GM19238 (cell line): ENCODE data around the gene PLS1.
"Not testable (repeated sequence)": the region's sequence is repeated elsewhere in the genome, so short reads cannot be mapped to it uniquely, and the experiment has no call there.

Experiments used
- DNase-seq: peaks from one replicate; pipeline ENCODE4 v3.0.0; 2011; ENCODE audit warnings: low spot score; ENCODE audit not compliant: insufficient read length

Gene PLS1

GRCh38 chr3:142595141-142595540, 1.1 kb upstream of the PLS1 start:
- DNase-seq = no peak

DNA sequence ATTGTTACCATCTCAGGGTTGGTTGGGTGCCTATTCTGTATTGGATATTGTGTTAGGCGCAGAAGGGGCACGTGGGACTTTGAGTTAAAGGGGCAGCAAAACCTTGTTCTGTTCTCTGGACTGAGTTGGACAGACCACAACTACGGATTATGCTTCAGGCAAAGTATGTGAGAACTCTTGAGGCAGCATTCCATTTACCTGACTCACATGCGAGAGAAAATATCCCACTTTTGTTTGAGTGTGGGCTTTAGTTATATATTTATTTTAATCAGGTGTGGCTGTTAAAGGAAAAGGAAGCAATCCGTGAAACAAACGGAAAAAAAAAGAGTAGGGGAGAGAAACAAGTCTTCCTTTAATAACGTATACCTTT, 627 bp upstream of the PLS1 start:
- no peak for DNase-seq

DNA sequence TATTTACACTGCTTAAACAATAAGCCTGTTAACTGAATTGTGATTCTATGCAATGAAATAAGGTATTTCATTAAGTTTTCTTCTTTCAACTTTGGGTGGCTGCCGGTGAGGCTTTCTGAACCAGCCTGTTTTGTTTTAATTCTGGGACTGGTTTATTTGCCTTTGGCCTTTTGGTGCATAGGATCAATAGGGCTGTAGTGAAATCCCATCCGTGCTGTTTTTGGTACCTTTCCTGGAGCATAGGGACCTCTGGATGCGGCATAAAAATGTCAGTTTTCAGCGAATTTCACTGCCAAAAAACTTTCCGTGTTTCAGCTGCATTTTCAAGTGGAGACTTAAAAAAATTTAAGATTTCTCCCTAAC, 514 bp downstream of the PLS1 start:
- DNase-seq = no peak

DNA sequence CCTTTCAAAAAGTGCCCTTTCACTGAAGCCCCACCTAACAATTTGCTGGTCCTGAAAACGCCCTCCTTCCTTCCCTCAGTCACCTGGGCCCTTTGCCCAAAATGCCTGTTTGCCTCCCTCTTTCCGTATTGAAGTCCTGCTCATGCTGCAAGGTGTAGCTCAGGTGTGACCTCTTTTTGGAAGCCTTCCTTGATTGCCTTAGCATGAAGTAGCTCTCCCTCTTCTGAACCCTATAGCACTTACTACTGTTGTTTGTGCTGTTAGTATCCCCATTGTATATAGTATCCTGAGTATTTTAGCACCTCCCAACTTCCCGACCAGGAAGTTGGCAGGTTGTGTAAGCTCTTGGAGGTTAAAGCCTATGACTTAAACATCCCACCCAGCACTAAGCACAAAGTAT, 1.7 kb downstream of the PLS1 start:
- no peak for DNase-seq

- no peak for DNase-seq
These were observed 5.5 kb downstream of the PLS1 start for GRCh38 chr3:142601713-142602112.

DNA sequence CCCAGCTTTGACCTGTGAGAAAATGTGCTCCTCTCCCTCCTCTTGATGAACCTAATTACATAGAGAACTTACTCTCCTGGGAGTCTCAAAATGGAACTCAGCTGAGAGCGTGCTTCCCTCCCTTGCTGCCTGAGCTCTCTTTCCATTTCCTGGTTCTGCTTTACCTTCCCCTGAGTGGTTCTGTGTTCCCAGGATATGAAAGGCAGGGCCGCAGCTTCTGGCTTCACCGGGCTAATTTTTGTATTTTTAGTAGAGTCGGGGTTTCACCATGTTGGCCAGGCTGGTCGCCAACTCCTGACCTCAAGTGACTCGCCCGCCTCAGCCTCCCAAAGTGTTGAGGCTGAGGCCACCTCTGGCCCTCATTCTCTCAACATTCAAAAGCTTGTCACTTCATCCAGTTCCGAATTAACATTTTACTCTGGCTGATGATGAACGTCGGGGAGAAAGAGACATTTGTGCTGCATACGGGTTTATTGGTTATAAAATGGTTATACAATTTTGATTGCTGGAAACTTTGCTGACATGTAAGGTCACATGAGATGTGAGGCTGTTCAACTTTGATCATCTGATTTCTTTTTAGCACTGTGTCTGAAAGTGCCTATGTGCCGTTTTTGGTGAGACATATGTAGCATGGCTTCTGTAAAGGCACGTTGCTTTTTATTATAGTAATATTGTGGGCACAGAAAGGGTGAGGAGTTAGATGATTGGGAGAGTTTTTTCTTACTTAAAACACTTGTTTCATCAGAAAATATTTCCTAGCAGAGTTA, 6.6 kb downstream of the PLS1 start:
- no peak for DNase-seq

DNA sequence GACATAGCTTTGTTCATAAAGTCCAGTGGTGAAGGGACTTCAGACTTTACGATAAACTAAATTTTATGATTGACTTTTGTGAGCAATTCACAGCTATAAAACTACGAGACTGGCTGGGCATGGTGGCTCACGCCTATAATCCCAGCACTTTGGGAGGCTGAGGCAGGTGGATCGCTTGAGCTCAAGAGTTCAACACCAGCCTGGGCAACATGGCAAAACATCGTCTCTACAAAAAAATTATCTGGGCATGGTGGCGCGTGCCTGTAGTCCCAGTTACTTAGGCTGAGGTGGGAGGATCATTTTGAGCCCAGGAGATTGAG, 7.2 kb downstream of the PLS1 start:
- DNase-seq = not testable (repeated sequence)

DNA sequence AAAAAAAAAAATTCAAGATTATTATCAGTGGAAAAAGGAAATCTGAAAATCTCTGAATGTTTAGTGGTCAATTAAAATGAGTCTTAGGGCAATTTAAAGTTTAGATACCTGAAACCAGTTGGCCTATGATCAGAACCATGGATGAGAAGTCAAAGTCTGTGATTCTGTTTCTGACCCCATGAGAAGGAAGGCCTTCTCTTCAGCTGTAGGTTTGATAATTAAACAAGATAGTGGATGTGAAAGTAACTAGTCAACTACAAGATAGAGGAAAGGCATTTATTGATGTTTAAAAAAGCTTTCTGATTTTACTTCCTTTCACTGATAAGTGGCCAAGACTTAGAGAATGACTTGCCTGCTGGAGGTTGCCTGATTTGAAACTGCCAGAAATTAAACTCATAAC, 8.7 kb downstream of the PLS1 start:
- no peak for DNase-seq

GRCh38 chr3:142608631-142609030, 12.4 kb downstream of the PLS1 start:
- DNase-seq = no peak

GRCh38 chr3:142609136-142609535, 12.9 kb downstream of the PLS1 start:
- DNase-seq = no peak

- no peak for DNase-seq
These were observed 15.0 kb downstream of the PLS1 start for GRCh38 chr3:142611206-142611605.

DNA sequence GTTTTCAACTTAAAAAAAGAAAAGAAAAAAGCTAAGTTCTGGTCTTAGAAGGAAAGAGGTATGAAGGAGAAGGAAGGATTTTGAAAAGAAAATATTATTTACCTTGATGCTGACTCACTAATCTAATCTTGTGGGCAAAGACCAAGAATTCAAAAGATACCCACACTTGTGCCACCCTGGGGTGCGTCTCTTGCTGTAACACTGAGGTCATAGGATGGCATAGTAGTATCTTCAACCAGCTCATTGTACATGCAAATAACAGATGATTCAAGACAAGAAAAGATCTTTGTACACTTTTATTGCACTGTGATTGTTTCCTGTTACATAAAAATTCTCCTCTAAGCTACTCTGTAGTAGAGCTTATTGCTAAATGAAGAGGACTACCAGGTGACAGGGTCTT, 17.3 kb downstream of the PLS1 start:
- no peak for DNase-seq

DNA sequence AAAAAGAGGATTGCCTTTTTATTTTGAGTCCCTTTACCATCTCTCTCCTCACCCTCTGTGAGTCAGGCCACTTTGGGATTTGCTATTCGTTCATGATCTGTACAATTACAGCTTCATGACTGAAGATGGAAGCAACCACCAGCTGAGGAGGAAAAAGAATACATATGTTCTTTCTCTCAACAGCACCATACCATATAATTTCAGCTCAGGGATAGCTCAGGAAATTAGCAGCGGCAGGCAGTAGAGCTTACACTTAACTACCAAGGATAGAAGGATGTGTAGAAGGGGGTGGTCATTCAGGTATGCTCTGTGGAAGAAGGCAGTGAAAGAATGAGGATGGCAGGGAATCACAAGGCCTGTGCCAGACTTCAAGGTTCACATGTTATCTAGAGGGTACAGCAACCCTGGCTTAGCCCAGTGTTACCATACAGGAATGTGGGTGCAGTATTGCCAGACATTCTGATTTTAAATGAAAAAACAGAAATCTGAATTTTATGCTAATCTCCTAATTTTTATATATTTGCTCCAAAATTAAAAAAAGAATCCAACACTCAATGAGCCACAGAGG, 17.9 kb downstream of the PLS1 start:
- DNase-seq = no peak

GRCh38 chr3:142615171-142615570, 19.0 kb downstream of the PLS1 start:
- DNase-seq = no peak

DNA sequence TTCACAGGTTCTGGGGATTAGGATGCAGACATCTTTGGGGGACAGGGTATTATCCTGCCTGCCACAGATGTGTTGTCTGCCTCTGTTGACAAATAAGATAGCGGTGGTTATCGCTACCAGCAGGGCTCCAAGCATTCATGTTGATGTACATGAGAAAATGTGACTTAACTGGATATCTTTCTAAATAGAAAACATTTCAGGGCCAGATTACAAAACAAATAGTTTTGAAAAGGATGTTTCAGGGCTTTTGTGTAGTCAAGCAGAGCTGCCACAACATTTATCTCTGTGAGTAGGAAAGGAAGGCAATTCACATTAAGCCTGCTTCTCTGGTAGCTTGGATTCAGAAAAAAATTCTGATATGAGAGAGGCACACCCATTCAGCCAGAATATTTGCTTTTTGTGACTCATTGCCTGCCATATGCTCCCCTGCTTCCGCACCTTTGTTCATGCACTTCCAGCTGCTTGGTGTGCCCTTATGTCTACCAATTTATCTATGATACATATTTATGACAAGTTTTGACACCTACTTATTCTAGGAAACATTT, 22.8 kb downstream of the PLS1 start:
- no peak for DNase-seq

- DNase-seq = no peak
These were observed 26.2 kb downstream of the PLS1 start for GRCh38 chr3:142622405-142622804.

DNA sequence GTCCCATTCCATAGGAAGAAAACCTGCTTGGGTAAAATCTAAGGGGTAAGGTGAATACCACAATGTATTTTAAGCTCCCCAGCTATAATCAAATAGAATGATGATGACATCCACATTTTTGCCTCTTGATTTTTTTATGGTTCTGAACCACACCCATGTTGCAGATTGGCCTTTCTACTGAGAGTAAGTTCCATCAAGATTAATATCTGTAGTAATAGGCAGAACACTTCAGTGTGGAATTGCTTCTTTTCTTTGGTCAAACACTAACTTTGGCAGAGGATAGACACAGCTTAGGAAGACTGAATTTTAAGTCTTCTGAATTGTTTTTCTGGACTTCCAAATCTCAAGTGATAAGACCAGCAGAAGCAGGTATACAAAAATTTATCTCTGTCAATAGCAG, 27.0 kb downstream of the PLS1 start:
- DNase-seq = no peak

- no peak for DNase-seq
These were observed 28.4 kb downstream of the PLS1 start for GRCh38 chr3:142624341-142625152.

DNA sequence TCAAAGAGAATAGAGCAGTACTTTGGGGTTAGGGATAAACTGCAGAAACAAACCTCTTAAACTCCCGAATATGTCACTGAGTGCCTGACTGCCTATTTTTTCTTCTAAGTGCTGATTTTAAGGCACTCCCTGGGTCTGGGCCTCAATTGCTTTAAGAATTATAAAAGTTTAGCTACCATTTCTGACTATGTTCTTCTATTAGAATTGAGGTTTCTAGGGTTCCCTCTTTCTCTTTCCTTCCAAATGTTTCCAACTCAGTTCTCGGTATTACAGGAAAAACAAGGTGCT, 28.9 kb downstream of the PLS1 start:
- no peak for DNase-seq

GRCh38 chr3:142626971-142627370, 30.8 kb downstream of the PLS1 start:
- DNase-seq = no peak

- no peak for DNase-seq
These were observed 32.6 kb downstream of the PLS1 start for GRCh38 chr3:142628801-142629200.

DNA sequence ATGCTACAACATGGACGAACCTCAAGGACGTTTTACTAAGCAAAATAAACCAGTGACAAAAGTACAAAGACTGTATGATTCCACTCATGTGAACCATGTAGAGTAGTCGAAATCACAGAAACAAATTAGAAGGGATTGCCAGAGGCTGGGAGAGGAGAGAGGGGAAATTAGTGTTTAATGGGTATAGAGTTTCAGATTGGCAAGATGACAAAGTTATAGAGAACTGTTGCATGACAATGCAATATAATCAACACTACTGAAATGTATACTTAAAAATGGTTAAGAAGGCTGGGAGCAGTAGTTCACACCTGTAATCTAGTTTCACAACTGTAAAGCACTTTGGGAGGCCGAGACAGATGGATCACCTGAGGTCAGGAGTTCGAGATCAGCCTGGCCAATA, 36.9 kb downstream of the PLS1 start:
- no peak for DNase-seq

DNA sequence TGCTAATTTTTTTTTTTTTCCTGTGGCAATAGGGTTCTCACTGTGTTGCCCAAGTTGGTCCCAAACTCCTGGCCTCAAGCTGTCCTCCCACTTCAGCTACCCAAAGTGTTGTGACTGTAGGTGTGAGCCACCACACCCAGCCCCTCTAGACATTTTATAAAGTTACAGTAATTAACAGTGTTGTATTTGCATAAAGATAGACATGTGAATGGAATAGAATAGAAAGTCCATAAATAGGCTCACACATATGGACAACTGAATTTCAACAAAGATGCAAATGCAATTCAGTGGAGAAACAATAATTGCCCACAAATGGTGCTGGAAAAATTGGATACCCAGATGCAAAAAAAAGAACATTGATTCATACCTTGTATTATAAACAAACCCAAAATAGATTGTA, 39.9 kb downstream of the PLS1 start:
- no peak for DNase-seq
